Stimulated activated CD4-positive, alpha-beta T cell treated with anti-CD3 and anti-CD28 coated beads, Interleukin-15, amount 100 ng/mL, for 1 hour (primary cell): ENCODE results near the gene CPLANE1.

Experiments used
- DNase-seq, 2 donors: peaks; one replicate each; pipeline ENCODE4 v3.0.0-alpha.2; 2020; ENCODE audit warnings: low read depth in 1 of 2, low spot score in 1 of 2

Gene CPLANE1

GRCh38 chr5:37071487-37071886 is 177.7 kb downstream of the CPLANE1 start:
- no peak for DNase-seq

- DNase-seq: no peak
These were observed 184.7 kb downstream of the CPLANE1 start for GRCh38 chr5:37064442-37064841.

- no peak for DNase-seq
These were observed 185.4 kb downstream of the CPLANE1 start for GRCh38 chr5:37063739-37064138.

GRCh38 chr5:37060030-37060429 is 189.1 kb downstream of the CPLANE1 start:
- no peak for DNase-seq

- no peak for DNase-seq
These were observed 192.4 kb downstream of the CPLANE1 start for GRCh38 chr5:37056762-37057161.
